GM06990 (cell line): ENCODE measurements around the gene TMEM187.

ENCODE experiments used
- DNase-seq: peaks from one replicate; pipeline ENCODE4 v3.0.0-alpha.2; 2011; ENCODE audit not compliant: insufficient read length; ENCODE audit errors: extremely low read depth
- H3K27me3 ChIP-seq: replicated peaks from 2 replicates; pipeline ENCODE4 v1.6.0; 2011; ENCODE audit warnings: low read length; ENCODE audit not compliant: control insufficient read depth, insufficient read depth
- H3K36me3 ChIP-seq: 2 replicates; pipeline ENCODE4 v1.5.1; 2011; ENCODE audit warnings: low read length; ENCODE audit not compliant: control insufficient read depth, insufficient read depth
- H3K4me3 ChIP-seq: replicated peaks from 2 replicates; pipeline ENCODE4 v1.5.1; 2011; ENCODE audit warnings: low read depth, mild to moderate bottlenecking, control low read depth, low read length
- TF ChIP-seq, protein P1 (sequence below): IDR thresholded peaks from 2 replicates; pipeline ENCODE4 v1.5.1; 2011; ENCODE audit warnings: low read length, control low read depth, mild to moderate bottlenecking, inconsistent platforms; ENCODE audit not compliant: insufficient read depth, poor library complexity, severe bottlenecking

Gene TMEM187

GRCh38 chrX:154026136-154027021 is 53.8 kb downstream of the TMEM187 start:
- TF ChIP-seq, protein P1, sequence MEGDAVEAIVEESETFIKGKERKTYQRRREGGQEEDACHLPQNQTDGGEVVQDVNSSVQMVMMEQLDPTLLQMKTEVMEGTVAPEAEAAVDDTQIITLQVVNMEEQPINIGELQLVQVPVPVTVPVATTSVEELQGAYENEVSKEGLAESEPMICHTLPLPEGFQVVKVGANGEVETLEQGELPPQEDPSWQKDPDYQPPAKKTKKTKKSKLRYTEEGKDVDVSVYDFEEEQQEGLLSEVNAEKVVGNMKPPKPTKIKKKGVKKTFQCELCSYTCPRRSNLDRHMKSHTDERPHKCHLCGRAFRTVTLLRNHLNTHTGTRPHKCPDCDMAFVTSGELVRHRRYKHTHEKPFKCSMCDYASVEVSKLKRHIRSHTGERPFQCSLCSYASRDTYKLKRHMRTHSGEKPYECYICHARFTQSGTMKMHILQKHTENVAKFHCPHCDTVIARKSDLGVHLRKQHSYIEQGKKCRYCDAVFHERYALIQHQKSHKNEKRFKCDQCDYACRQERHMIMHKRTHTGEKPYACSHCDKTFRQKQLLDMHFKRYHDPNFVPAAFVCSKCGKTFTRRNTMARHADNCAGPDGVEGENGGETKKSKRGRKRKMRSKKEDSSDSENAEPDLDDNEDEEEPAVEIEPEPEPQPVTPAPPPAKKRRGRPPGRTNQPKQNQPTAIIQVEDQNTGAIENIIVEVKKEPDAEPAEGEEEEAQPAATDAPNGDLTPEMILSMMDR, result no peak
- no peak for DNase-seq
- no peak overlapping the region for H3K4me3 ChIP-seq
- no peaks in the 10 kb centered on the region for H3K27me3 ChIP-seq
- no peaks in the 10 kb centered on the region; the same call in none of the 2 replicates for H3K36me3 ChIP-seq

DNA sequence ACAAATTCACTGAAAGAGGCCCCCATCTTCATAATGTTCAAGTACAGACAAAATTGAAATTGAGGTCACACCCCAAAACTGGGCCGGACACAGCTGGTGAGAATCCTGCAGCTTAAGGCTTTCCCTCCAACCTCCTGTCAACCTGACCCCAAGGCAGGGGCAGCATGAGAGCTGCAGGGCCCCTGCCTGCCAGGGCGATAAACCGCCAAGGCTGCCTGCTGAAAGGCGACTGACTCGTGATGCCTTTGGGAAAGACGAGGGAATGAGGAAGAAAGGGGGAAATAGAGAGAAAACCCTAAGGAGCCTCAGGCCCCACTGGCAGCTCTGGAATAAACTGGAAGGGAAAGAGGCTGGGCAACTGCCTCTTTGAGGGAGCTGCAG is 54.5 kb downstream of the TMEM187 start:
- no peaks in the 10 kb centered on the region for H3K27me3 ChIP-seq
- no peak overlapping the region for H3K4me3 ChIP-seq
- no peaks in the 10 kb centered on the region; the same call in none of the 2 replicates for H3K36me3 ChIP-seq
- TF ChIP-seq, protein P1, result no peak
- no peak for DNase-seq

DNA sequence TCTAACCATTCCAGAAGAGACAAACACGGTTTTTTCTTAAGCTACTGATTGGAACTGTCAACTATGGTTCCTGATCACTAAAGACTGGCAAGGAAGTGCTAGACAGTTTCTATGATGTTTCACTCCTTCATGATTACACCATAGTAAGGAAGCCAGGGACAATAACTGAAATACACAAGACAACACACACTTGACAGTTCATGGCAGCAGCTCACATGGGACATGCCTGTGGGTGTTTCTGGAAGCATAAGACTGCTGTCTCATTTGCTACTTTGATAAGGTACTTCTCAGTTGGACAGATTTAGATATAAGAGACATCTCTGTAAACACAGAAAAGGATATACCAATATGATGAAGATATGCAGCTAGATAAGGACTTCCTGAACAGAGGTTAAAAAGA is 55.4 kb downstream of the TMEM187 start:
- H3K36me3 ChIP-seq, result no peaks in the 10 kb centered on the region; the same call in none of the 2 replicates
- H3K27me3 ChIP-seq, result no peaks in the 10 kb centered on the region
- H3K4me3 ChIP-seq, result no peak overlapping the region
- no peak for DNase-seq
- TF ChIP-seq, protein P1, result no peak

- H3K4me3 ChIP-seq, result no peak overlapping the region
- H3K27me3 ChIP-seq, result no peaks in the 10 kb centered on the region
- DNase-seq, result no peak
- no peaks in the 10 kb centered on the region; the same call in none of the 2 replicates for H3K36me3 ChIP-seq
- TF ChIP-seq, protein P1, result no peak
Observed at GRCh38 chrX:154028502-154029184, 56.1 kb downstream of the TMEM187 start.

DNA sequence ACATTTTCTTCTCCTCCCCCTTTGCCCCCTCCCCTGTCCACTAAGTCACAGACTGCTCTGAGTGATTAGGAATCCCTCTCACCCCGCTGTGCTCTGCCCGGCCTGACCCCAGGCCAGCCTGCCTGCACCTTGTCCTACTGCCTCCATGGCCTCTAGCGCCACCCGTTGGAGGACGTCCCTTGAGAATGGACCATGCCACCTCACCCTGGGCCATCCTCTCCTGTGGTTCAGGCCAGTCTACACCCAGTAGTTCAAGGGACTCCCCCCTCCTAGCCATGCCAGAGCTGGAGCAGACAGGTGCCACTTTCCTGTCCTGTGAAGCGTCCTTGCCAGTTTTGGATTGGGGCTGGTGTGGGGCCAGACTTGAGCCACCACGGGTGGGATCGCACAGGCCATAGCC is 56.9 kb downstream of the TMEM187 start:
- H3K36me3 ChIP-seq, result no peaks in the 10 kb centered on the region; the same call in none of the 2 replicates
- H3K27me3 ChIP-seq, result no peaks in the 10 kb centered on the region
- no peak for DNase-seq
- H3K4me3 ChIP-seq, result no peak overlapping the region
- TF ChIP-seq, protein P1, result no peak
